HG02852 (cell line): ENCODE results near the gene MGAT5.

ENCODE experiments used
- ATAC-seq: cut with Tn5 transposase; IDR thresholded peaks from one replicate; pipeline ENCODE4 v1.9.1; 2021; ENCODE audit warnings: mild to moderate bottlenecking, moderate library complexity; ENCODE audit not compliant: unreplicated experiment

MGAT5 gene

DNA sequence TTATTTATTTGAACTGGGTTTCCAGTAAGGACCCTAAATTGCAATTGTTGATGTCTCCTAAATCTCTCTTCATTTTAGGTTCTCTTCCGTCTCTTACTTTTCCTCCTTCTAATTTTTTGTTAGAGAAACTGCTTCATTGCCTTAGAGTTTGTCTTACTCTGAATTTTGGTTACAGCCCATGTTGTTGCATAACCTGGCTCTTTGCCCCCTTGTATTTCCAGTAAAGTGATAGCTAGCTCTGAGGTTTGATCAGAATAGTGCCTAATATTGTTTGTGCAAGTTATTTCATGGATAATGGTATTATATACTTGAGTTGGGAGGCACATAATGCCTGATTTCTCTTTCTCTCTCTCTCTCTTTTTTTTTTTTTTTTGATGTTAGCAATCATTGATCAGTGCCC, 71.8 kb downstream of the MGAT5 start:
- no peak for ATAC-seq

DNA sequence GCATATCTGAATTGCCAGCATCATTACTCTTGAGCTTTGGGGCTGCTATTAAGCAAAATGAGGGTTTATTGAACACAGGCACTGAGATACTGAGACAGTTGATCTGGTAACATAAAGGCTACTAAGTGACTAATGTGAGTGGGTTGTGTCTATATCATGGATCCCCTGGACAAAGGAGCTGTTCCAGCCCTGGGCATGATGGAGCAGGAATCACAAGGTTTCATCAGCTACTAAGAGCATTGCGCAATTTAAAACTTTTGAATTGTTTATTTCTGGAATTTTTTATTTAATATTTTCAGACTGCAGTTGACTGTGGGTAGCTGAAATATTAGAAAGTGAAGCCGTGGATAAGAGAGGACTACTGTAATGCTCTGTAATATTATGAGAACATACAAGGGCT, 73.5 kb downstream of the MGAT5 start:
- no peak for ATAC-seq

GRCh38 chr2:134331081-134331480, 77.2 kb downstream of the MGAT5 start:
- no peak for ATAC-seq

DNA sequence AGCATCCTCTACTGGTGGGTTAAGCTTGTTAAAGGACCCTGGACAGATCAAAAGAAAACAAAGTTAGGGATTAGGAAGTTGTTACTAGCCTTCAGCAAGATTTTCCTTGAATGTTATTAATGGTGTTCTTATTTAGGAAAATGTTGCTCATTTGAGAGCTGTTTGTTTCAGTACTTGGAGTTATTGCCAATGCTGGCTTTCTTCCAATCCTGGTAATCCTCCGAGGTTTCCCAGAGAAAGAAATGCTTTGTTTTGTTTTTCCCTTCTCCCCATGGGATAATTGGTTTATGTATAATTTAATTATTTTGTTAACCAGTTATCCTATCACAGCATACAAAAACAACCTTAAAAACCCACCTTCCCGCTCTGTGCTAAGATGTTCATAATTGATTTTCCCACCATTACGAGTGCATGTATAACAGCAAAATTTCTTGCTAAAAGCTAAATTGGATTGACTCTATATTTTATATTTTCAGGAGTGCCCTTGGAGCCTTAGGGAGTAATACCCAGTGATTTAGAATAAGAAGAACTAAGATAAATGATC, 79.8 kb downstream of the MGAT5 start:
- no peak for ATAC-seq

DNA sequence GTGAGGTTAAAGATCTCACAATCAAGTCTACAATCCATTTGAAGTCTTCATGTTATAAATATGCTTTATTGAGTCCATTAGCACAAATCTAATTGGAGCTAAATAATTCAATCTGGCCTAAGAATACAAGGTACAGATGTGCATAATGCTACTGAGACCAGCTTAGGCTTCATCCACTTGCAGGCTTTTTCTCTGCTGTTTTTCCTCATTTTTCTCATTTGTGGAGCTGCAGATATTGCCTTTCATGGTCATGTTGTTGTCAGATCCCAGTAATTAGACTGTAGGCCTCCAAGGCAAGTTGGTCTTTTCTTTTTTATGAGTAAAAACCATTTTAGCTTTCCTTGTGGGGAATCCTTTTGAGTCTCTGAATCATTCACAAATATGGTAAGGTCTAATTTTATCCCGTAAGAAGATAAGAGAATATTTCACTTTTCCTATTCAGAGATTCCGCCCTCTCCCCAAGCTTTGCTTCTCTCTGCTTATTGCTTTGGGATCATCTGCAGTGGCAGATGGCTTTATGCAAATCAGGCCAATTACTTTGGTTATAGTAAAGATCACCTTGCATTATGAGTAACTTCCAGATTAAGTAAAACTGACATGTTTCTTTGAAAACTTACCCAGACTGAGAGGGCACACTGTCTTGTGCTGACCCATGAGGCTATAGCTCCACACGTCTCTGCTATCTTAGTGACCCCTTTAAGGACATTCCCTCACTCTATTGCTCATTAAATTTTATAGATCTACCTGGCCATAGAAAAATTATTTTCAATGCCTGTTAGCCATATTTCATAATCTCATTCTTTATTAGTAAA, 80.9 kb downstream of the MGAT5 start:
- no peak for ATAC-seq

DNA sequence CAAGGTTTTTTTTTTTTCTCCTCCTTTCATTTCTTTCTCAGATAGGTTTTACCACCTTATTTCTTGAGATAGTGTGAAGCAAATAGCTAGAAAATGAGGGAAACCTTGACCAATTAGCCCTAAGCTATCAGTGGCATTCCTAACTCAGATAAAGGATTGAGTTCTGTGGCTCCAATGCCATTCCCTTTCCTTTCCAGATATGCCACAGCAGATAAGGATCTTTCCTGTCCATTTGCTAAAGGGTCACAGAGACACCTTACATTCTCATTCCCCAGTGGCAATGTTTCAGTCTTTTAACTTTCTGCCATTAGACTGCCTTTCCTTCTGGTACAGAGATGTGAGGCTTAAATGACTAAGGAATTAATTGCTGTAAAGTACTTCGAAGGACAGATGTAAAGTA, 81.7 kb downstream of the MGAT5 start:
- no peak for ATAC-seq

GRCh38 chr2:134336352-134336751, 82.5 kb downstream of the MGAT5 start:
- ATAC-seq: peak; percentile 94

GRCh38 chr2:134336921-134337320, 83.0 kb downstream of the MGAT5 start:
- ATAC-seq: no peak

DNA sequence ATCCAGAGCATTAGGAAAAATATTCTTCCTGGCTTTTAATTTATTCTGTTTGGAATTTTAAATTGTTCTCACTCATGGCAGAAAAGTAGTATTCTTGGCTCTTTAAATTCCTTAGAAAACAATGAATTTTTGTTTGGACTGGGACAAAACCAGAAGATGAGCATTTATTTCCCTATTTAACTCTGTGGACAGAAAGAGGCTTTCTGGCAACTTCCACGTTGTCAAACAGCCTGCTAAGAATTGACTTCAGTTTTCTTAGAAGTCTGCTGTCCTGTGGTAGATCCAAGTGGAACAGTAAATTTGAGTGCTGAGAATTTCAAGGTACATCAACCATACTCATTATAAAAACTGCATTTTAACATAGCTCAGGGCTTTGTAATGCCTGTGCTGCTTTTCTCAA, 83.8 kb downstream of the MGAT5 start:
- ATAC-seq: no peak

DNA sequence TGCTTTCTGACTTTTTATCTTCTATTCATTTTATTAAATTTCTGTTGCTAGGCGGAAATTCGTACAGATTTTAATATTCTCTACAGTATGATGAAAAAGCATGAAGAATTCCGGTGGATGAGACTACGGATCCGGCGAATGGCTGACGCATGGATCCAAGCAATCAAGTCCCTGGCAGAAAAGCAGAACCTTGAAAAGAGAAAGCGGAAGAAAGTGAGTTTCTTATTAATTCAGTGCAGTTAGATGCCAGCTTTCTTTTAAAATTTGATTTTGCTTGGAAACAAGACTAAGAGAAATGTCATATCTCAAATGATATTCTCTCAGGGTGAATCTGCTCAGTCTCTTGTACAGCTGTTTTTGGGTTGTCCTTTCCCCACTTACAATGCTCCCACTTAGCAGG, 84.3 kb downstream of the MGAT5 start:
- no peak for ATAC-seq

DNA sequence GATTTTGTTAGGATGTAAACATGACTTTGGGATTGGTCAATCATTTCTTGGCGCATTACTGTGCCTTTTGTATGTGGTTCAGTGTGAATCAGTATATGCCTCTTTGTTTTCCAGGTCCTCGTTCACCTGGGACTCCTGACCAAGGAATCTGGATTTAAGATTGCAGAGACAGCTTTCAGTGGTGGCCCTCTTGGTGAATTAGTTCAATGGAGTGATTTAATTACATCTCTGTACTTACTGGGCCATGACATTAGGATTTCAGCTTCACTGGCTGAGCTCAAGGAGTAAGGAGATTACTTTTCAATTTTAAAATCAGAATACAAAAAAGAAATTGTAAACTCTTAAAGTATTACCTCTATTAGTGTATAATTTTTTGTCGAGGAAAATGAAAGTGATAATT, 87.6 kb downstream of the MGAT5 start:
- ATAC-seq: no peak

DNA sequence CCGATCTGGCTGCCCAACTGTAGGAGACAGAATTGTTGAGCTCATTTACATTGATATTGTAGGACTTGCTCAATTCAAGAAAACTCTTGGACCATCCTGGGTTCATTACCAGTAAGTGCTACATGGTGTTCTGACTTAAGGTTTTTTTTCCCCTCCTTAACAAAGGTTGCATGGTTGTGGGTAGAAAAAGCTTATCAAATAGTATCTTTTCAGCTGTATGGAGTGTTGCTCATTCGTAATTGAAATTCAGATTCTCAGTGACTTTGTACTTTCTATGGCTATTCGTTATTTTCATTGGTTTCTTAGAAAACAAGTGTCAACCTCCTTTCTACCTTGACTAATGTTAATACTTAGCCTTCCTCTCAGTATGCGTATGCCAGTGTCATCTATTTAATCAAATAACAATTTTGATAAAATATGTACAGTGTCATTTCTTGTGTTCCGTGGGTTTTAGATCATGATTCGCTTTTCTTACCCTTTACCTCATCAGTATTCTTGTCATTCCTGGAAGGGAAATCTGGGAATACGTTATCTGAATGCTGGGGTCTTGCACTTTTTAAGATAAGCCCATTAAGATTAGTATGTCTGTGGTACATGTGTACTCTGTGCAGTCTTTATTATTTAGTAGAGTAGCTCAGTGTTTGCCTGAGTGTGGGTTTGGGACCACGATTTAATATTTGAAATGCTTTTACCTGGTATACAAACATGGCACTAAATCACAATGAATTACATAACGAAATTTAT, 91.3 kb downstream of the MGAT5 start:
- no peak for ATAC-seq

- ATAC-seq: no peak
These were observed 92.3 kb downstream of the MGAT5 start for GRCh38 chr2:134346141-134346540.

DNA sequence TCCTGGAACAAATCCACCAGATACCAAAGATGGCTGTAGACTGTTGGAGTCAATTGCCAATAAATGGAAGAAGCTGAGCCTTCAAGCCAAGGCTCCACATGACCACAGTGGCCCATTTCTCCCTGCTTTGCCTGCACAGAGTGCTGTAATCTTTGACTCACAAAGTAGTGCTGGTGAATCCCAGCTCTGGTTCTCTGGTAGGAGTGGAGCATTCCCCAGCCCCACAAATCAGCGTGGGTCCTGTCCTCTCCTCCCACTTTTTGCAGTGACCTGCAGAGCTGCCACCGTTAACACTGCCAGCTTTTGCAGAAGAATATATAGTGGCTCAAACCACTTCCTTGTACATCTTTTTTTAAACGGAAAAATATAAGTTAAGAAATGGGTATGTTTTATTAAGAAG, 93.9 kb downstream of the MGAT5 start:
- ATAC-seq: no peak

DNA sequence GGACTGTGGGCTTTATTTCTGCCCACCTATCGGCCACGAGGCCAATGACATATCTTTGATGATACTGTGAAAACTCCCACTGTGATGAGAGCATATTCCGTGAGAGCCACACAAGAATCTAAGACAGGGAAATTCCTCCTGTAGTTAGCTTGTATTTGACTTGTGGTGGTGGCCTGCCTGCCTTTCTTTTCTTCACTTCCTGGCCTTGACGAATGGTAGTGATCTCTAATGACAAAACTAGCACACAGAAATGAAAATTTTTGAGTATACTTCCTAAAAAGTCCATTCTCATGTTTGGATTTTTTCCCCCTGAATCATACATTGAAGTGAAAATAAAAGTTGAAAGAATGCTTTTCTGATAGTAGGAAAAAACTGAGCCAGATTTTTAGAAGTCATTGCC, 94.4 kb downstream of the MGAT5 start:
- ATAC-seq: no peak

DNA sequence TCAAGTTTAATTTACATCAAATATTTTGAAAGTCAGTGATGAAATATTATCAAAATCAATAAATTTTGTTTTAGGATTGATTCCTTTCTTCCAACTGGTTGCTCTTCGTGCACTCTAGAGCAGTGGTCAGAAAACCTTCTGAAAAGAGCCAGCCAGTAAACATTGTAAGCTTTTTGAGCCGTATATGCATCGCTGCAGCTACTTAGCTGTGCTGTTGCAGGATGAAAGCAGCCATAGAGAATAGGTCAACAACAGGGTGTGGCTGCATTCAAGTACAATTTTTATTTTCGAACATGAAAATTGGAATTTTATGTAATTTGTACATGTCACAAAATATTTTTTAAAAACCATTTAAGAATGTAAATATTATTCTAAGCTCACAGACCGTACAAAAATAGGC, 94.9 kb downstream of the MGAT5 start:
- ATAC-seq: no peak

- ATAC-seq: no peak
These were observed 97.1 kb downstream of the MGAT5 start for GRCh38 chr2:134351016-134351415.

DNA sequence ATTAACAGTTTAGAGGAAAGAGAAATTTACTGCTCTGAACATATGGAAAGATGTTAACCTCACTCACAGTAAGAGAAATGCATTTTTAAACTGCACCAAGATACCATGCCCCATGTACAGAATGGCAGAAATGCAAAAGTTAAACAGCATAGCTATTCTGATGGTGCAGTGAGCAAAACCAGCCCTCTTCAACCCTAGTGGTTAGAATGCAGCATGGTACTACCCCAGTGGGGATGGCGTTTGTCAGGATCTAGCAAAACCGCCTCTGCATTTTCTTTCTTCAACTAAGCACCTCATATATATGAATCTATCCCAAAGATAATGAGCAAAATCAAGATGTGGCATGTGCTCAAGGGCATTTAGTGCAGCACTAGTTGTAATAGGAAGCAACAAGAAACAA, 98.0 kb downstream of the MGAT5 start:
- no peak for ATAC-seq

GRCh38 chr2:134352844-134353243, 99.0 kb downstream of the MGAT5 start:
- peak; percentile 90 for ATAC-seq

DNA sequence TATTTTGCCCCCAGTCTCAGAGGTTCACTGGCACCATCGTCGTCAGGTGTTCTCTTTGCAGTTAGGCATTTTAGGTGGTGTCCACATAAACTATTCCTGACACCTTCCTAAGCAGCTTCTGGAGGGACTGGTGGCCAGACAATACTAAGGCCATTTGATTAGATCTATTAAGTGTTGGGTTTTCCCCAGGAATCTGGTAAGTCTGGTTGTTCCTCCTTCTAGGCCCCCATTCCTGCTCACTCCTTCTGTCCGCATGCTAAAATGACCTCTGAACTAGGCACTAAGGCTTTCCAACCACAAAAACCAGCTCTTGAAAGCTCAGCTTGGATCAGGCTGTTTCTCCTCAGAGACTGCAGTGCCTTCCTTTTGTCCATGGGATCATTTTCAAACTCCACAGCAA, 100.7 kb downstream of the MGAT5 start:
- ATAC-seq: no peak

GRCh38 chr2:134357814-134358213, 103.9 kb downstream of the MGAT5 start:
- ATAC-seq: no peak
